Liver (tissue), 10 donors: Measurements from ENCODE around the gene A4GALT. TPM values are rescaled to one million over a fixed set of nuclear protein-coding genes. Genes with fewer than 3 reads are reported as not detected.

Source experiments
- DNase-seq: peaks from one replicate; pipeline ENCODE4 v3.0.0-alpha.2; 2017; ENCODE audit warnings: low spot score
- H3K27ac ChIP-seq, 2 donors: one replicate each; pipeline ENCODE4 v1.7.0; 2013; ENCODE audit warnings: inconsistent platforms in 2 of 2, low read length in 2 of 2, control low read depth in 1 of 2, low read depth in 1 of 2, mild to moderate bottlenecking in 1 of 2
- H3K27me3 ChIP-seq, 4 donors: one replicate each; pipeline versions ENCODE4 v1.6.1 to v1.7.0; 2013; ENCODE audit warnings: low read length in 3 of 4, inconsistent platforms in 1 of 4, mild to moderate bottlenecking in 1 of 4, moderate library complexity in 1 of 4; ENCODE audit not compliant: control insufficient read depth in 4 of 4, insufficient read depth in 4 of 4
- H3K36me3 ChIP-seq, 4 donors: one replicate each; pipeline versions ENCODE4 v1.6.1 to v1.7.0; 2013; ENCODE audit warnings: low read length in 3 of 4, mild to moderate bottlenecking in 3 of 4, low read depth in 1 of 4, moderate library complexity in 1 of 4; ENCODE audit not compliant: control insufficient read depth in 4 of 4, insufficient read depth in 3 of 4
- H3K4me1 ChIP-seq, 4 donors: one replicate each; pipeline versions ENCODE4 v1.6.1 to v1.7.0; 2013; ENCODE audit warnings: low read length in 3 of 4, mild to moderate bottlenecking in 3 of 4, moderate library complexity in 1 of 4; ENCODE audit not compliant: control insufficient read depth in 4 of 4, insufficient read depth in 4 of 4
- H3K4me3 ChIP-seq, 3 donors: one replicate each; pipeline versions ENCODE4 v1.6.1 to v1.7.0; 2013; ENCODE audit warnings: low read length in 3 of 3, control low read depth in 1 of 3, low read depth in 1 of 3, mild to moderate bottlenecking in 1 of 3
- H3K9ac ChIP-seq, 2 donors: one replicate each; pipeline ENCODE4 v1.7.0; 2013; ENCODE audit warnings: low read length in 2 of 2, mild to moderate bottlenecking in 2 of 2, moderate library complexity in 2 of 2, control low read depth in 1 of 2, low read depth in 1 of 2
- H3K9me3 ChIP-seq, 4 donors: one replicate each; pipeline versions ENCODE4 v1.6.1 to v1.7.0; 2013; ENCODE audit warnings: low read length in 3 of 4; ENCODE audit not compliant: control insufficient read depth in 4 of 4
- ATF3 ChIP-seq: IDR thresholded peaks from 2 replicates; pipeline ENCODE4 v1.6.1; 2016; ENCODE audit warnings: antibody characterized with exemption
- FOXA1 ChIP-seq: IDR thresholded peaks from 2 replicates; pipeline ENCODE4 v1.6.1; 2016; ENCODE audit warnings: antibody characterized with exemption
- FOXA2 ChIP-seq: IDR thresholded peaks from 2 replicates; pipeline ENCODE4 v1.6.1; 2016; ENCODE audit warnings: antibody characterized with exemption
- GABPA ChIP-seq, 2 donors: IDR thresholded peaks in 1 of 2; conservative IDR thresholded peaks in 1 of 2; 2 replicates each; pipeline ENCODE4 v1.6.1; 2016; ENCODE audit warnings: antibody characterized with exemption in 2 of 2, mild to moderate bottlenecking in 1 of 2, moderate library complexity in 1 of 2
- HNF4A ChIP-seq, 2 donors: conservative IDR thresholded peaks; 2 replicates each; pipeline ENCODE4 v1.6.1; 2016; ENCODE audit warnings: antibody characterized with exemption in 2 of 2, mild to moderate bottlenecking in 2 of 2
- HNF4G ChIP-seq: IDR thresholded peaks from 2 replicates; pipeline ENCODE4 v1.6.1; 2016; ENCODE audit warnings: antibody characterized with exemption
- JUND ChIP-seq, 2 donors: IDR thresholded peaks; 2 replicates each; pipeline ENCODE4 v1.6.1; 2016; ENCODE audit warnings: antibody characterized with exemption in 2 of 2
- NR2F2 ChIP-seq: IDR thresholded peaks from 2 replicates; pipeline ENCODE4 v1.6.1; 2016; ENCODE audit warnings: antibody characterized with exemption
- REST ChIP-seq: IDR thresholded peaks from 2 replicates; pipeline ENCODE4 v1.6.1; 2016; ENCODE audit warnings: antibody characterized with exemption, mild to moderate bottlenecking
- RXRA ChIP-seq, 2 donors: IDR thresholded peaks; 2 replicates each; pipeline ENCODE4 v1.6.1; 2017 to 2018; ENCODE audit warnings: antibody characterized with exemption in 2 of 2, mild to moderate bottlenecking in 1 of 2
- SP1 ChIP-seq: IDR thresholded peaks from 2 replicates; pipeline ENCODE4 v1.6.1; 2018; ENCODE audit warnings: antibody characterized with exemption, mild to moderate bottlenecking
- TAF1 ChIP-seq: conservative IDR thresholded peaks from 2 replicates; pipeline ENCODE4 v1.6.1; 2016; ENCODE audit warnings: antibody characterized with exemption, mild to moderate bottlenecking
- YY1 ChIP-seq: IDR thresholded peaks from 2 replicates; pipeline ENCODE4 v1.6.1; 2016; ENCODE audit warnings: antibody characterized with exemption, mild to moderate bottlenecking
- WGBS: extraction: QIAGEN DNeasy Blood & Tissue Kit; methylation state at CpG from one replicate; pipeline ENCODE4 v1.1.7; 2013; 5-methylcytosine and 5-hydroxymethylcytosine counted together
- polyA plus RNA-seq, 2 donors: library from polyadenylated mRNA; stranded (reverse) in 1 of 2; unstranded in 1 of 2; fragments of 200-250 nt in 1 of 2; fragments of >200 nt in 1 of 2; fragmentation: Nextera tagmentation in 1 of 2; extraction: Ambion mirVana in 1 of 2; gene quantifications; one replicate each; pipeline versions ENCODE4 v1.2.1 to v1.2.3, GENCODE V29; 2013 to 2015
- small RNA-seq: library from RNA; depleted of rRNA; stranded (forward); fragments of <200 nt; gene quantifications from one replicate; pipeline ENCODE3, GENCODE V24; 2014
- total RNA-seq, 2 donors: library from RNA; depleted of rRNA; stranded (reverse); fragments of >200 nt; gene quantifications; one replicate each; pipeline ENCODE4 v1.2.3, GENCODE V29; 2014
- TF ChIP-seq, protein P1 (sequence below): IDR thresholded peaks from 2 replicates; pipeline ENCODE4 v1.6.1; 2016; ENCODE audit warnings: antibody characterized with exemption
- donor health status: healthy.
- donor health status: healthy.
- donor health status: healthy.
- donor health status: healthy.
- donor health status: healthy.

A4GALT gene
- total and polyA plus RNA-seq, 4 donors = 1.6 to 8.2 (median 2.0) TPM

GRCh38 chr22:42642806-42643633, 77.7 kb downstream of the A4GALT start:
- Histone ChIP-seq H3K36me3 (no peaks in the 10 kb centered on the region), H3K27ac (no peak overlapping the region), H3K9me3 (no peaks in the 10 kb centered on the region), H3K27me3 (no peaks in the 10 kb centered on the region), H3K4me3 (no peak overlapping the region), H3K9ac (no peak overlapping the region), H3K4me1 (peaks cover 43 to 62% (median 54%) of the 10 kb centered on the region in 4 donors)
- WGBS = 78% methylated on average over 12 of the region's 12 CpGs
- no peak for DNase-seq
- TF ChIP-seq, protein P1, sequence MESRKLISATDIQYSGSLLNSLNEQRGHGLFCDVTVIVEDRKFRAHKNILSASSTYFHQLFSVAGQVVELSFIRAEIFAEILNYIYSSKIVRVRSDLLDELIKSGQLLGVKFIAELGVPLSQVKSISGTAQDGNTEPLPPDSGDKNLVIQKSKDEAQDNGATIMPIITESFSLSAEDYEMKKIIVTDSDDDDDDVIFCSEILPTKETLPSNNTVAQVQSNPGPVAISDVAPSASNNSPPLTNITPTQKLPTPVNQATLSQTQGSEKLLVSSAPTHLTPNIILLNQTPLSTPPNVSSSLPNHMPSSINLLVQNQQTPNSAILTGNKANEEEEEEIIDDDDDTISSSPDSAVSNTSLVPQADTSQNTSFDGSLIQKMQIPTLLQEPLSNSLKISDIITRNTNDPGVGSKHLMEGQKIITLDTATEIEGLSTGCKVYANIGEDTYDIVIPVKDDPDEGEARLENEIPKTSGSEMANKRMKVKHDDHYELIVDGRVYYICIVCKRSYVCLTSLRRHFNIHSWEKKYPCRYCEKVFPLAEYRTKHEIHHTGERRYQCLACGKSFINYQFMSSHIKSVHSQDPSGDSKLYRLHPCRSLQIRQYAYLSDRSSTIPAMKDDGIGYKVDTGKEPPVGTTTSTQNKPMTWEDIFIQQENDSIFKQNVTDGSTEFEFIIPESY = no peak
- TF ChIP-seq TAF1 (no peak), GABPA (IDR thresholded peaks at IDR 0.05 in 1 of 2, conservative IDR thresholded peaks at IDR 0.05 in 1 of 2) (no peak), JUND (IDR thresholded peaks at IDR 0.05) (no peak), RXRA (IDR thresholded peaks at IDR 0.05) (no peak), YY1 (no peak), NR2F2 (no peak), FOXA2 (no peak), FOXA1 (no peak), HNF4A (conservative IDR thresholded peaks at IDR 0.05) (no peak), REST (no peak), ATF3 (no peak), SP1 (no peak), HNF4G (no peak)

Small RNA genes lying within 50 kb of the gene (small RNA-seq; reads per million reads assigned to genes)
- gene RF00019 = not detected

Other genes with a start within 250 kb of the A4GALT start
- gene RRP7A, start 201.1 kb downstream of the A4GALT start, total RNA-seq = 10 to 100 TPM in 1 of 2 donors, 1 to 10 TPM in 1; 9.9 to 12.1 TPM
- 10 to 100 TPM in 1 of 2 donors, 1 to 10 TPM in 1; 8.6 to 10.7 TPM for gene RRP7A, start 201.1 kb downstream of the A4GALT start, polyA plus RNA-seq
- gene SERHL2, start 166.9 kb downstream of the A4GALT start, total RNA-seq = under 1 TPM; 0.59 to 0.79 TPM
- gene SERHL2, start 166.9 kb downstream of the A4GALT start, polyA plus RNA-seq = 1 to 10 TPM in 1 of 2 donors, under 1 TPM in 1; 0.51 to 1.6 TPM
- gene POLDIP3, start 106.0 kb downstream of the A4GALT start, total RNA-seq = 10 to 100 TPM; 18.1 to 22.5 TPM
- 10 to 100 TPM; 14.6 to 18.0 TPM for gene POLDIP3, start 106.0 kb downstream of the A4GALT start, polyA plus RNA-seq
- under 1 TPM in 1 of 2 donors, not detected in 1; 0.84 TPM for gene ATP5MGL, start 80.3 kb downstream of the A4GALT start, total RNA-seq
- gene ATP5MGL, start 80.3 kb downstream of the A4GALT start, polyA plus RNA-seq = 1 to 10 TPM in 1 of 2 donors, not detected in 1; 1.1 TPM
- gene CYB5R3, start 71.5 kb downstream of the A4GALT start, total RNA-seq = 10 to 100 TPM; 49.4 to 71.1 TPM
- gene CYB5R3, start 71.5 kb downstream of the A4GALT start, polyA plus RNA-seq = 100 to 1,000 TPM; 197 to 210 TPM
- gene ARFGAP3, start 136.4 kb upstream of the A4GALT start, total RNA-seq = 10 to 100 TPM; 19.5 to 55.1 TPM
- 10 to 100 TPM; 18.2 to 35.6 TPM for gene ARFGAP3, start 136.4 kb upstream of the A4GALT start, polyA plus RNA-seq